WTC11 (cell line): ENCODE results near the gene GCSAM. TPM values are rescaled to one million over a fixed set of nuclear protein-coding genes. Genes with fewer than 3 reads are reported as not detected.
A peak's percentile ranks its signal among the peaks of the same experiment; 100 is the strongest.

Source experiments
- AFF4 ChIP-seq: sonication (generic); formaldehyde crosslinking; IDR thresholded peaks from 2 replicates; pipeline ENCODE4 v1.8.1; 2023; ENCODE audit warnings: mild to moderate bottlenecking, missing genetic modification reagents, borderline replicate concordance
- AR ChIP-seq: fragments of 250-450 bp; sonication (Bioruptor Pico); IDR thresholded peaks from 2 replicates; pipeline ENCODE4 v1.9.0; 2021; ENCODE audit warnings: mild to moderate bottlenecking
- ARID4B ChIP-seq: sonication (generic); formaldehyde crosslinking; IDR thresholded peaks from 2 replicates; pipeline ENCODE4 v1.8.0; 2023; ENCODE audit warnings: missing genetic modification reagents, mild to moderate bottlenecking, borderline replicate concordance
- ATF1 ChIP-seq: sonication (generic); formaldehyde crosslinking; IDR thresholded peaks from 2 replicates; pipeline ENCODE4 v1.8.1; 2023; ENCODE audit warnings: mild to moderate bottlenecking, moderate library complexity, missing genetic modification reagents
- CTCF ChIP-seq: fragments of 200-600 bp; IDR thresholded peaks from 2 replicates; pipeline ENCODE4 v1.8.0; 2022; ENCODE audit warnings: antibody characterized with exemption
- HMGXB4 ChIP-seq: sonication (generic); formaldehyde crosslinking; IDR thresholded peaks from 2 replicates; pipeline ENCODE4 v1.8.1; 2023; ENCODE audit warnings: mild to moderate bottlenecking, moderate library complexity, missing genetic modification reagents
- NFE2L1 ChIP-seq: sonication (generic); formaldehyde crosslinking; IDR thresholded peaks from 2 replicates; pipeline ENCODE4 v1.8.1; 2023; ENCODE audit warnings: missing genetic modification reagents
- NR1H2 ChIP-seq: sonication (generic); formaldehyde crosslinking; IDR thresholded peaks from 2 replicates; pipeline ENCODE4 v1.9.0; 2021; ENCODE audit warnings: mild to moderate bottlenecking, moderate library complexity, missing genetic modification reagents
- TP53 ChIP-seq: sonication (generic); formaldehyde crosslinking; IDR thresholded peaks from 2 replicates; pipeline ENCODE4 v1.8.1; 2023; ENCODE audit warnings: mild to moderate bottlenecking, missing genetic modification reagents
- USF1 ChIP-seq: sonication (generic); formaldehyde crosslinking; IDR thresholded peaks from 2 replicates; pipeline ENCODE4 v1.8.0; 2022; ENCODE audit warnings: mild to moderate bottlenecking, missing genetic modification reagents
- USF2 ChIP-seq: sonication (generic); formaldehyde crosslinking; IDR thresholded peaks from 2 replicates; pipeline ENCODE4 v1.8.1; 2023; ENCODE audit warnings: mild to moderate bottlenecking, missing genetic modification reagents, moderate library complexity
- ZBTB43 ChIP-seq: sonication (generic); formaldehyde crosslinking; IDR thresholded peaks from 2 replicates; pipeline ENCODE4 v1.8.1; 2023; ENCODE audit warnings: mild to moderate bottlenecking, missing genetic modification reagents
- ZNF121 ChIP-seq: sonication (generic); formaldehyde crosslinking; IDR thresholded peaks from 2 replicates; pipeline ENCODE4 v1.8.0; 2023; ENCODE audit warnings: missing genetic modification reagents
- ZNF219 ChIP-seq: sonication (generic); formaldehyde crosslinking; IDR thresholded peaks from 2 replicates; pipeline ENCODE4 v1.8.0; 2023; ENCODE audit warnings: missing genetic modification reagents, mild to moderate bottlenecking, borderline replicate concordance
- ZNF281 ChIP-seq: sonication (generic); formaldehyde crosslinking; IDR thresholded peaks from 2 replicates; pipeline ENCODE4 v1.8.0; 2023; ENCODE audit warnings: mild to moderate bottlenecking, missing genetic modification reagents
- total RNA-seq: library from RNA; stranded (reverse); gene quantifications from 3 replicates; pipeline ENCODE4 v1.2.3, GENCODE V29; 2021

Gene GCSAM
- total RNA-seq, 1 experiment from 2014 or later = 0.17 TPM

GRCh38 chr3:112086076-112086854 is 46.8 kb downstream of the GCSAM start, which contains the start of gene C3orf52 (continued):
- TF ChIP-seq USF1 = peak; percentile 53; the same call in 1 of the 2 replicates
- TF ChIP-seq ZNF281 (CRISPR knock-in tag) = 0 out of 2 replicates have a peak, but pooled peaks have one; percentile 21
- peak; percentile 84 for TF ChIP-seq HMGXB4 (CRISPR knock-in tag)
- no peak; the same call in 1 of the 2 replicates for TF ChIP-seq USF2
- no peak for TF ChIP-seq ATF1 (CRISPR knock-in tag)
- 0 out of 2 replicates have a peak, but pooled peaks have one; percentile 46 for TF ChIP-seq AFF4
- no peak for TF ChIP-seq ZNF219 (CRISPR knock-in tag)
- no peak for TF ChIP-seq NR1H2
- no peak for TF ChIP-seq TP53 (CRISPR knock-in tag)
- no peak for TF ChIP-seq CTCF
- TF ChIP-seq ZNF121 (CRISPR knock-in tag) = peak; percentile 79
- TF ChIP-seq AR (CRISPR knock-in tag) = no peak
- no peak; the same call in 1 of the 2 replicates for TF ChIP-seq ZBTB43 (CRISPR knock-in tag)
- TF ChIP-seq NFE2L1 (CRISPR knock-in tag) = peak; percentile 45
- TF ChIP-seq ARID4B (CRISPR knock-in tag) = 0 out of 2 replicates have a peak, but pooled peaks have one; percentile 50
